HG03571 (cell line): ENCODE data around the gene SSNA1.

Experiments
- ATAC-seq: cut with Tn5 transposase; IDR thresholded peaks from one replicate; pipeline ENCODE4 v1.9.1; 2021; ENCODE audit not compliant: unreplicated experiment

The SSNA1 gene

GRCh38 chr9:137167747-137168572 is 20.5 kb upstream of the SSNA1 start:
- ATAC-seq: no peak

DNA sequence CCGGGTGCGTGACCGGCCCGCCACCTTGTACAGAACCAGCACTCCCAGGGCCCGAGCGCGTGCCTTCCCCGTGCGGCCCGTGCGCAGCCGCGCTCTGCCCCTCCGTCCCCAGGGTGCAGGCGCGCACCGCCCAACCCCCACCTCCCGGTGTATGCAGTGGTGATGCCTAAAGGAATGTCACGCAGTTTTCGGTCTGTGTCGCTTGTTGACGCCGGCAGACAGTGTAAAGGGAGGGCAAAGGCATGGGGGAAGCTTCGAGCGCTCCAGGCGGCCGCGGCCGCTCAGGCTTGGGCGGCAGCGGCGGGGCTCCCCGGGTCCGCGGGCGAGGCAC is 19.9 kb upstream of the SSNA1 start:
- no peak for ATAC-seq

- no peak for ATAC-seq
Observed at GRCh38 chr9:137168904-137169856, 19.3 kb upstream of the SSNA1 start.

DNA sequence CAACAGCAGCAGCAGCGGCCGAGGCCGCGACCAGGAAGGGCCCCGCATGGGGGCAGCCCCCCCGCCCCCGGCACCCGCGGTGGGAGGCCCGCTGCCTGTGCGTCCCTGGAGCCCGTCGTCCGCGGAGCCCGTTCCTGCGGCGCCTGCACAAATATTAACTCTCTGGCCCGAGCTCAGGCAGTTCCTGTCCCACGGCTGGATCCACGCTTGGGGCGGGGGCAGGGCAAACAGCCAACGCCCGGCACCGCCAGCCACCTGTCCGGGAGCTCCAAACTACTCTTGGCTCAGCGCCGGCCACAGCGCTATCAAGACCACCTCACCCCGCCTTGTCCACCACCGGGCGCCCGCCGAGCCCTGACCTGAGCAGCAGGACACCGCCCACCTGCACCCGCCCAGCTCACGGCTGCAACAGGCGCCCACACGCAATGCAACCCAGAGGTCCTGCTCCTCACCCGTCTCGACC is 18.5 kb upstream of the SSNA1 start, which contains the start of gene LRRC26:
LRRC26 (minus strand) TSS at position 156 of the 463 bp plus-strand sequence; CDS start at position 48, 108 bp downstream.
- no peak for ATAC-seq

GRCh38 chr9:137170486-137171148 is 17.9 kb upstream of the SSNA1 start:
- no peak for ATAC-seq

DNA sequence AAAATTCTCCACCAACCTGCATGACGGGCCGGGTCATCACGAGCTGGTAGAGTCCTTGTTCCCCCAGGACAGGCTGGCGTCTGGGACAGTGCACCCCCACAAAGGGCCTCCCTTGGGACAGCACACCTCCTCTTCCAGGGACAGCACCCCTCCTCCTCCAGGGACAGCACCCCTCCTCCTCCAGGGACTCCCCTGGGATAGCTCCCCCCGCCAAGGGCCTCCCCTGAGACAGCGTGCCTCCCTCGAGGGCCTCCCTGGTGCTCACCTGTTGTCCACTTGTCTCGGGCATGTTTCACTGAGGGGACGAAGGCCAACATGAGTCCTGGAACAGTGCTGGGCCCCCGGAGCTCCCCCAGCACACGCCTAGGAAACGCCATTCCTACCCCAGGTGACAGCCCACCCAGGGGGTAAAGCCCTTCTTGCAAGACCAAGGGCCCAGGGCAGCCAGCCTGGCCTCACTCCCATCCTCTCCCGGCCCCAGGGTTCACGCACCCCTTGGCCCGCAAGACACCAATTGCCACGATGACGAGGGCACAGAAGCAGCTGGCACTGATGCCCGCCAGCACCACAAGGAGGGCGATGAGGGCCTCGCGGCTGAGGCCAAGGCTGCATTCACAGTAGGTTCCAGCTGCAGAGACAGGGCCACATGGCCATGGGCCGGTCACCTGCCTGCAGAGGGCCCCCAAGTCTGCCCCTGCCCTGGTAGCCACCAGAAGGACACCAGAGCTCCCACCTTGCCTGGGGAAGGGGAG is 17.2 kb upstream of the SSNA1 start:
- ATAC-seq: no peak

DNA sequence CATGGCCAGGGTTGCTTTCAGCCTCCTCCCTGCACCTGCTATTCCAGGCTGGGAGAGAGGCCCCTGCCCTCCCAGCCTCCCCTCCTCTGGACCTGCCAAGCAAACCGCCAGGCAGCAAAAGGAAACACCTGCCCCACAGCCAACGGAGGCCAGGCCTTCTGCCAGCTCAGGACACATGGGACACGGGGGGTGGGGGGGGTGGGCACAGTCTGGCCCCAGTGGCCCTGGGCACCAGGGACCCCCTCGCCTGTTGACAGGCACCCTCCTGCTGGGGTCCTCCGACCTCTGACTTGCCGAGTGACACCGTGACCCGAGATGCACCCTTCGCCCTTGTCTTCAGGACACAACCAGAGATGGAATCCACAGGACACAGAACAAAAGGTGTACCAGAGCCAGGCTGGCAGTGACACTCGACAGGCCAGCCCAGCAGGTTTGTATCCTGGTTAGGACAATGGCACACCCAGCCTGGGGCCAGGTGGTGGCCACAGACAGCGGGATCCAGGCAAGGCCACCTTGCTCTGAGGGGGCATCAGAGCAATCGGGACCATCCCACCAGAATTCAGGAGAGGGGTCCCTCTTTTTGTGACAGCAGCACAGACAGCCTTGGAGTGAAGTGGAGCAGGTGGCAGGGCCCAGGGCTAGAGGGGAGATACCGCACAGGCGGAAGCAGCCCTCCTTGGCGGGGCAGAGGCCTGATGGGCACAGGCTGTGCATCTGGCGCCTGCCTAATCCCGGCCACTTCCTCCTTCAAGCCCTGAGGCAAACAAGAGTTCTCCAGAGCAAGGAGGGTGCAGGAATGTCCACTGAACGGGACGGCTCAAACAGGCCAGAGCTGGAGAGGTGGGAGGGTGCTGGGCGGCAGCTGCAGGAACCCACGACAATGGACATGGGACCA is 15.3 kb upstream of the SSNA1 start:
- no peak for ATAC-seq

DNA sequence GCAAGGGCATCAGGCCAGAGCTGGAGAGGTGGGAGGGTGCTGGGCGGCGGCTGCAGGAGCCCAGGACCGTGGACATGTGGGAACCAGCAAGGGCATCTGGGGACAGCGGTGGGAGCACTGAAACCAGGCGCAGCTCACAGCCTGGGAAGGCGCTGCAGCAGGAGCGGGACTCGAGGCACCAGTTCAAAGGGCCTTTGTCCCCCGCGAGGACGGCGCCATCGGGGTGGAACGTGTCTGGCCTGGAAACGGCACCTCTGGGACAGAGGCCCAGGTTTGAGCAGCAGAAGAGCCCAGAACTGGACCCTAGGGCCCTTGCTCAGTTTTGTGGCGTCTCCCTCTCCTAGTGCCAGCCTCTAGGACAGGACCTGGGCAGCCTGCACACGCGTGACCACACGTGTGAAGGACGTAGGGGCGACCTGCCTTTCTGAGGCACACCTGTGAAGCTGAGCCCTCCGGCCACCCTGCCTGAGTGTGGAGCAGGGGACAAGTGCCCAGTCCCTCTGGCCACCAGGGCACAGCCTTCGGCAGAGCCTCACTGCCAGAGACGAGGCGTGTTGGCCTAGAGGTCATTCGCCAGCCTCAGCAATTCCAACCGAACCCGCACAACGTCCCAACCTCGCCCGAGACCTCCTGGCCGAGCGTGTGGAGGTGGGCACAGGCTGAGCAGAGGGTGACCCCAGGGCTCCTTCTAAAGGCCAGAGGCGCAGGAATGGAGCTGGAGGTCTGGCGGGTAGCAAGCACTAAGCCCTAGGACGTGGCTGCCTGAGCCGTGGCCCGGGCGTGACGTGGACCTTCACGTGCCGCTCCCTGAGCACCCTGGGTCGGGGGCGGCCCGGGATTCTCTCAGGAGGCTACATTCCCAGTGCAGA is 14.4 kb upstream of the SSNA1 start:
- ATAC-seq: no peak

DNA sequence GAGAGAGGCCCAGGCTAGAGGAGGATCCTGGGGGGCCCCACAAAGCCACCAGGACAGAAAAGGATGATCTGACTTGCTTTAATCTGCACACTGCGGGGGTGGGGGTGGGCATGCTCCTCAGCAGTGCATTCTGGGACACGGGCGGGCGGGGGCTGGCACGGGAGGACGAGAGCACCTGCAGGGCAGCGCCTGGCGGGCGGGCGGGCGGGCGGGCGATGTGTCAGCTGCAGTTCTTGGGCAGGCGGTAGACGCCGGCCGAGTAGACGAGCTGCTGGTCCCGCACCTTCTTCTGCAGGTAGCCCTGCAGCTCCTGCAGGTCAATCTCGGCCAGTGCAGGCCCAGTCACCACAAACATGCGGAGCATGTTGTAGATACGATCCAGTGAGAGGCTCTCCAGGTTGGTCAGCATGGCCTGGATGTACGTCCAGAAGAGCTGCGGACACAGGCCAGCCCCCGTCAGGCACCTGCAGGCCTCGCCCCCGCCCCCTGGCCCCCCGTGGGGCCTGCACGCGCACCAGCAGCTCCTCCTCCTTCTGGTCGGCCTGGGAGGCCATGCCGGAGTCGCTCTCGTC is 13.7 kb upstream of the SSNA1 start:
- ATAC-seq: no peak

DNA sequence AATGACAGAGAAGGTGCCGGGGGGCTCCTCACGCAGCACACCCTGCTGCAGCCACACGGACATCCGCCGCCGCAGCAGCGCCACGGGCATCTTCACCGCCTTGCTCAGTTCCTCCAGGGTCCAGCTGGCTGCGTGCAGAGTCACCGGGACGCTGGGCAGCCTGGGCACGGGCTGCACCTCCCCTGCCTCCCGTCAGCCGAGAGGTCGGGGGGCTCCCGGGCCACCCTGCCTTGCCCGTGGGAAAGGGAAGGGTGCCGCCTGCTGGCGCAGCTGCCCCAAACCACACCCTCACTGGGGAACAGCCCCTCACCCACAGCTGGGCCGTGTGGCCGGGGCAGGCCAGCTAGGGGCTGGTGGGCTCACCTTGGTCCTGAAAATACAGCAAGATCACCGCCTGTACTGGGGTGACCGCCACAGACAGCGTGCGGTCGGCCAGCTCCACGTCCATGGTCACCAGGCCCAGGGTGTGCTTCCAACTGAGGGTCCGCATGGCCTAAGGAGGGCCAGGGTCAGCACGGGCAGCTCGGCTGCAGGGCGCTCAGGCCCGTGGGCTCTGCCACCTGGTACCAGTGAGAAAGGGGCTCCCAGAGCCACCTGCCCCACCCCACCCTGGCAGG is 13.0 kb upstream of the SSNA1 start:
- ATAC-seq: no peak

DNA sequence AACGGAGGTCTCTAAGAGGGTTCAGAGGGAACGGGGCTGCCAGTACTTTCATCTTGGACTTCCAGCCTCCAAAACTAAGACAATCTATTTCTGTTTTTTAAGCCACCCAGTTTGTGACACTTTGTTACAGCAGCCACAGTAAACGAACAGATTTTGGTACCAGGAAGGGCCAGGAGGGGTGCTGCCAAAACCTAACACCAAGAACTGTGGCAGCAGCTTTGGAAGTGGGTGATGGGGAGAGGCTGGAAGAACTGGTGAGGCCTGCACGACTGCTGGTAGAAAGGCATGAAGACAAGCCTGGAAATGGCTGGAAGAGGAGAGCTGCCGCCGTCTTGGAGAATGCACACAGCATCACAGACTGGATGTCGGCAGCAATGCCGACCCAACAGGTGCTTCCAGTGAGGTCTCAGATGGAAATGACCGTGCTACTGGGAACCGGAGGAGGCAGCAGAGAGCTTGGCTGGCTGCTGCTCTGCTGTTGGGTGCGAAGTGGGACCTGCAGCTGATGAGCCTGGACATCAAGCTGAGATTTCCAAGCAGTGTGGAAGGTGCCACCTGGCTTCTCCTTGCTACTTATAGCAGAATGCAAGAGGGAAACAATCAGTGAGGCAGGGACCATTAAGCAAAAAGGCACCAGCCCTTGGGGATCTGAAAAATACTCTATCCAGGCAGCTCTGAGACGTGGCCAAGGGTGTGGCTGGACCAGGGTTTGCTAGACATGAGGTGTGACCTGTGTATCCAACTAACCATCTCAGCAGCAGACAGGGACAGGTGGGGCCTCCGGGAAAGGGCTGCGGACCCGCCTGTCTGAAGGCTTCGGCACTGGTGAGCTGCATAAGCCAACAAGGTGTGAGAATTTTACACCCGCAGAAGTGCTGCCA is 11.9 kb upstream of the SSNA1 start:
- ATAC-seq: no peak

DNA sequence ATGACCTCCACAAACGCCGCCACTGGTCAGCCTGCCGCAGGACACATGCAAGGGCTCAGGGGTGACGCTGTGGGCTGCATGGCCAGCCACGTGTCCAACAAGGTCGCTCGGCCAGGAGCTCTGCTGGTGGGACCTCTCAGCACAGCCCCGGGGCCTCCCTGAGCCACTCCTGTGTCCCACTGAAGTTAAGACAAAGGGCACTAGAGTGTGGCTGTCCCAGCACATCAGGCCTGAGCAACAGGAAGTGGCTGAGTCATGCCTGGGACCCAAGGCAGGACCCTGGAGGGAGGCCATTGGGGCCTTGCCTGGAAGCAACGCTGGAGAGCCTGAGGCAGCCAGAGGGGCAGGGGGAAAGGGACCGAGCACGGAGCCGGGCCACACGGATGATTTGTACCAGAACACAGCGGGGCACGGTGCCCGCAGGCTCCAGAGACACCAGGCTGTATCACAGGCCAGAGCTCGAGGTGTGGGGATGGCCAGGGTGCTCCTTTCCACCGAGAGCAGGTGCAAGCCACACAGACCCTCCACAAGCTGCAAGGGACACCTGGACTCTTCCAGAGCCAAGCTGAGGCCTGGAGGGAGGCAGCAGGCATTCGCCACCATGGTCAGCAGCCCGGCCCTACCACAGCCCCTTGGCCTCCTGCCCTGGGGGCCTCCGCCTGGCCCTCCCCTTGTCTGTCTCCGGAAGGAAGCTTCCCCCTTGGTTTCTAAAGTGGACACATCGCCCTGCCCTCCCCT is 10.1 kb upstream of the SSNA1 start:
- ATAC-seq: no peak

DNA sequence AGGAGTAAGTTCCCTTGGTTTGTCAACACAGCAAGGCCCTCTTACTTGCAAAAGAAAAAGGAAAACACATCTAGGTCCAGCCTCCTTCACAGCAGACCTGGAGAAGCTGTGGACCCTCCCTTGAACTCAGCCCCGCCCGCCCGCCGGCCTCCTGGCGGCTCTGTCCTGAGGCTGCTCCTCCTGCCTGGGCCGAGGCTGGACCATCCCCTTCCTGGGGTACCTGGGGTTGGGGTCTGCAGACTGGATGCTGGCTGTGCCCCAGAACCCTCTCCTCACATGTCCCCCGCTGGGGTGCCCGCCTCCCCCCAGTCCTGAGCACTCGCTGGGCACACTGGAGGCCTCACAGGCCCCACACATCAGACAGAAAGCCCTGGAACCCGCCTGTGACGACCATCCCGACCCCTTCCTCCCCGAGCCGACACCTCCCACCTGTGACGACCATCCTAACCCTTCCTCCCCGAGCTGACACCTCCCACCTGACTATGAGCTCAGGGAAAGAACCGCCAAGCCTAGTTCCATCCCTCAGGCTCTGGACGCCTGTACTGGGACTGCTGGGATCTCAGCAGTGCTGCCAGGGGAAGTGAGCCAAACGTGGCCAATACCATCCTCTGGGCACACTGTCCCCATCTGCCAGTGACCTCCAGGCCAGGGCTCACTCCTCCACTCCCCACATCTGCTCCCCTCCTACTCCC is 9.4 kb upstream of the SSNA1 start:
- ATAC-seq: no peak

DNA sequence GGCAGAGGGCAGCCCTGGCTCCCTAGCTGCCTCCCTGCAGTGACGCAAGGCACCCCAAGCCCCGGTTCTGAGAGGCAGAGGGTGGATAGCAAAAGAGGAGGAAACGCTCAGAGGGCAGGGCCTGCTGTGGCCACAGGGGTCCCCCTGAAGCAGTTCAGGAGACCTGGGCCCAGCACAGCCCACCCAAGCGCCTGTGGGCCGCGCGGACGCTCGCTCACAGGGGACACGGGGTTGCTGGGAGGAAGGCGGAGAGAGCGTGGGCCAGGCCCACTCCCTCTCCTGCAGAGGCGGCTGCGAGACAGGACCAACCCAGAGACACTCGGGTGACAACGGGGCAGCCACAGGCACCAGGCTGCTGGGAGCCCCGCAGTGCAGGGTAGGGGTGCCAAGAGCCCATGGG is 8.7 kb upstream of the SSNA1 start:
- ATAC-seq: no peak

DNA sequence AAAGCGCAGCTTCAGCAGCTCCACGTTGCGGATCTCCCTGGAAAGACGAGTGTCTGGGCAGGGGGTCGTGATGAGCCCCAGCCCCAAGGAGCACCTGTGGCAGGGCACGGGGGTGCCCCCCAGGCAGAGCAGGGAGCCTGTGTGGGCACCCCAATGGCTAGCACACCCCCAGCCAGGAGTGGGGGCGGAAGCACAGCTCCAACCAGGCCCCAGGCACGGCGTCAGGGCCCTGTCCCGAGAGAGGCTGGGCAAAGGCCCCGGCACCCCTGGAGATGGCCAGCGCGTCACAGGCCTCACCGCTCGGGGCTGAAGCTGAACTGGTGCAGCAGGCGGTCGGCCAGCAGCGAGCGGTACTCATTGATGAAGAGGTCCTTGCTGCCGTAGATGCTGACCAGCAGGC is 8.0 kb upstream of the SSNA1 start:
- no peak for ATAC-seq

GRCh38 chr9:137181680-137182079 is 6.8 kb upstream of the SSNA1 start:
- no peak for ATAC-seq
